ENCODE results near the gene ADGRV1. TPM values are rescaled to one million over a fixed set of nuclear protein-coding genes. Genes with fewer than 3 reads are reported as not detected.

Gene ADGRV1
- total RNA-seq, 2 donors from 2014 or later, result 97.6 to 117 TPM

DNA sequence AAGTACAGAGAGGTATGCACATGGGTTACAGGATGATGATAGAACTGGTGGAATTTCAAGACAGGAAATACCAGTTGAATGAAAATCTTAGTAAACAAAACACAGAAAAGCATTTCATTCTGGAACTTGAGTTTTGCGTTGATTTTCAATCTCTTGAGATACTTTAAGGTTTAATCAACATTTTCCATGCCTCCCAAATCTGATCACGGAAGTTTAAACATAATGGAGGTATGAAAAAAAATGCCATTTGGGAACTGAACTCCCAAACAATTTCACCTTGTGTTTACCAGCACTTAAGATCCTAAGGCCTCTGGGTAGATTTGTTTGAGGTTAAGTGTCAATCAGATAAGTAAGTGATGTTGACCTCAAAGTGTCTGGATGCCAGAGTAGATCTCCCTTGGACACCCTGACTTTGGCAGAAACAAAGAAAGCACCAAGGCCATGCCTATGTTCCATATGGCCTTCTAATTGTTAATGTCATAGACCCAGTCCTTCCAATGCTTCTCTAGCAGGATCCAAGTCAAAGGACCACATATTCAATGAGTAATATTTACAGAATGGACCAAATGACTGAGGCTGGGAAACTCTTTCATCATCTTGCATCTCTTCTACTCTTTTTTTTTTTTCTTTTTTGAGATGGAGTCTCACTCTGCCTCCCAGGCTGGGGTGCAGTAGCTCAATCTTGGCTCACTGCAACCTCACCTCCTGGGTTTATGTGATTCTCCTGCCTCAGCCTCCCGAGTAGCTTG is 607.6 kb downstream of the ADGRV1 start:
- Mint-ChIP-seq H3K4me1 (peaks cover 11% of the 10 kb centered on the region), H3K36me3 (ENCODE audit: low read depth) (no peaks in the 10 kb centered on the region), H3K27me3 (ENCODE audit: insufficient read depth) (no peaks in the 10 kb centered on the region), H3K27ac (no peak overlapping the region), H3K4me3 (no peak overlapping the region), H3K9me3 (no peaks in the 10 kb centered on the region)
- no peak for DNase-seq
- no peaks in the 10 kb centered on the region for H3K4me1 ChIP-seq (ENCODE audit: control insufficient read depth, insufficient read depth, low read length)
- H3K9me3 ChIP-seq (ENCODE audit: control insufficient read depth, low read length), result no peaks in the 10 kb centered on the region
- H3K27me3 ChIP-seq (ENCODE audit: control insufficient read depth, insufficient read depth, low read length, poor library complexity, severe bottlenecking), result no peaks in the 10 kb centered on the region
- TF ChIP-seq, protein P1, sequence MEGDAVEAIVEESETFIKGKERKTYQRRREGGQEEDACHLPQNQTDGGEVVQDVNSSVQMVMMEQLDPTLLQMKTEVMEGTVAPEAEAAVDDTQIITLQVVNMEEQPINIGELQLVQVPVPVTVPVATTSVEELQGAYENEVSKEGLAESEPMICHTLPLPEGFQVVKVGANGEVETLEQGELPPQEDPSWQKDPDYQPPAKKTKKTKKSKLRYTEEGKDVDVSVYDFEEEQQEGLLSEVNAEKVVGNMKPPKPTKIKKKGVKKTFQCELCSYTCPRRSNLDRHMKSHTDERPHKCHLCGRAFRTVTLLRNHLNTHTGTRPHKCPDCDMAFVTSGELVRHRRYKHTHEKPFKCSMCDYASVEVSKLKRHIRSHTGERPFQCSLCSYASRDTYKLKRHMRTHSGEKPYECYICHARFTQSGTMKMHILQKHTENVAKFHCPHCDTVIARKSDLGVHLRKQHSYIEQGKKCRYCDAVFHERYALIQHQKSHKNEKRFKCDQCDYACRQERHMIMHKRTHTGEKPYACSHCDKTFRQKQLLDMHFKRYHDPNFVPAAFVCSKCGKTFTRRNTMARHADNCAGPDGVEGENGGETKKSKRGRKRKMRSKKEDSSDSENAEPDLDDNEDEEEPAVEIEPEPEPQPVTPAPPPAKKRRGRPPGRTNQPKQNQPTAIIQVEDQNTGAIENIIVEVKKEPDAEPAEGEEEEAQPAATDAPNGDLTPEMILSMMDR (conservative IDR thresholded peaks at IDR 0.05), result no peak
- no peak overlapping the region for H3K9ac ChIP-seq (ENCODE audit: extremely low read depth, low read length, poor library complexity, severe bottlenecking)
- H3K36me3 ChIP-seq (ENCODE audit: control insufficient read depth, insufficient read depth, low read length), result no peaks in the 10 kb centered on the region
- WGBS, 2 experiments (ENCODE audit: insufficient coverage in 1 of 2, insufficient read length in 1 of 2), result 94 to 100% methylated on average over 1 to 3 of the region's 3 CpGs
- no peak overlapping the region for H3K4me3 ChIP-seq (ENCODE audit: low read length)
- H3K27ac ChIP-seq (ENCODE audit: low read depth, low read length), result no peak overlapping the region

- Mint-ChIP-seq H3K4me1 (peaks cover 8% of the 10 kb centered on the region), H3K9me3 (no peaks in the 10 kb centered on the region), H3K4me3 (no peak overlapping the region), H3K36me3 (ENCODE audit: low read depth) (no peaks in the 10 kb centered on the region), H3K27ac (no peak overlapping the region), H3K27me3 (ENCODE audit: insufficient read depth) (no peaks in the 10 kb centered on the region)
- Histone ChIP-seq H3K4me3 (ENCODE audit: low read length) (no peak overlapping the region), H3K9me3 (ENCODE audit: control insufficient read depth, low read length) (no peaks in the 10 kb centered on the region), H3K27ac (ENCODE audit: low read depth, low read length) (no peak overlapping the region), H3K4me1 (ENCODE audit: control insufficient read depth, insufficient read depth, low read length) (no peaks in the 10 kb centered on the region), H3K27me3 (ENCODE audit: control insufficient read depth, insufficient read depth, low read length, poor library complexity, severe bottlenecking) (no peaks in the 10 kb centered on the region), H3K9ac (ENCODE audit: extremely low read depth, low read length, poor library complexity, severe bottlenecking) (no peak overlapping the region), H3K36me3 (ENCODE audit: control insufficient read depth, insufficient read depth, low read length) (no peaks in the 10 kb centered on the region)
- TF ChIP-seq, protein P1 (conservative IDR thresholded peaks at IDR 0.05), result no peak
- no peak for DNase-seq
- 86% methylated on average over 1 of the region's 1 CpG; no CpG with 5 or more reads in 1 of the 2 experiments for WGBS, 2 experiments (ENCODE audit: insufficient coverage in 1 of 2, insufficient read length in 1 of 2)
Measured at GRCh38 chr5:91168859-91169258, 610.3 kb downstream of the ADGRV1 start.

DNA sequence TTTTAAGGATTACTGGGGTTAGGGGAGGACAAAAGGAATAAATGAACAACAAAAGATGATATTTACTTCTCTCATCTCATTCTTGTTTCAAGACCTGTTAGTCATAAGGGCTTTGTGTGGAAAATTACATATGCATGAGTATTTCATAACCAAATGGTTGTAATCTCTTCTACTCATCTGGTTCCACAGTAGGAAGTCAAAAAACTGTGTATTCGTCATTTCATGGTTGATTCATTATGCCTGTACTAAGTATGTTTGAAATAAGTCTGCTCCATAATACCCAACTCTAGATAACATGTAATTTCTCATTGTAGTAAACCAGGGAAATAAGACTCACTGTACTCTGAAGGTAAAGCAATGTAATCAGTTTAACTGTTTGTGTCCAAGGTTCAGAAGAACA is 611.7 kb downstream of the ADGRV1 start:
- H3K9me3 ChIP-seq (ENCODE audit: control insufficient read depth, low read length), result no peaks in the 10 kb centered on the region
- no peak overlapping the region for H3K27ac ChIP-seq (ENCODE audit: low read depth, low read length)
- Mint-ChIP-seq H3K9me3 (no peaks in the 10 kb centered on the region), H3K4me3 (no peak overlapping the region), H3K27me3 (ENCODE audit: insufficient read depth) (no peaks in the 10 kb centered on the region), H3K4me1 (peaks cover 8% of the 10 kb centered on the region), H3K36me3 (ENCODE audit: low read depth) (no peaks in the 10 kb centered on the region), H3K27ac (no peak overlapping the region)
- 0% methylated on average over 1 of the region's 1 CpG; no CpG with 5 or more reads in 1 of the 2 experiments for WGBS, 2 experiments (ENCODE audit: insufficient coverage in 1 of 2, insufficient read length in 1 of 2)
- H3K27me3 ChIP-seq (ENCODE audit: control insufficient read depth, insufficient read depth, low read length, poor library complexity, severe bottlenecking), result no peaks in the 10 kb centered on the region
- no peaks in the 10 kb centered on the region for H3K4me1 ChIP-seq (ENCODE audit: control insufficient read depth, insufficient read depth, low read length)
- no peaks in the 10 kb centered on the region for H3K36me3 ChIP-seq (ENCODE audit: control insufficient read depth, insufficient read depth, low read length)
- no peak overlapping the region for H3K9ac ChIP-seq (ENCODE audit: extremely low read depth, low read length, poor library complexity, severe bottlenecking)
- no peak for DNase-seq
- no peak overlapping the region for H3K4me3 ChIP-seq (ENCODE audit: low read length)
- TF ChIP-seq, protein P1 (conservative IDR thresholded peaks at IDR 0.05), result no peak

All from endodermal cell (in vitro differentiated cells).